CD4-positive, alpha-beta T cell treated with Interleukin-17A for 1 hour (primary cell): ENCODE data around the gene UGT2B17.
"Not testable (repeated sequence)": the region's sequence is repeated elsewhere in the genome, so short reads cannot be mapped to it uniquely, and the experiment has no call there.

Source experiments
- DNase-seq: peaks from one replicate; pipeline ENCODE4 v3.0.0-alpha.2; 2020

Gene UGT2B17

GRCh38 chr4:68576272-68577125 is at the start of gene UGT2B17:
Gene UGT2B17, minus strand, starts transcription at chr4:68576322. Its CDS starts 7,838 bp downstream, at chr4:68568484.
- no peak for DNase-seq

GRCh38 chr4:68622731-68623130 is 46.6 kb upstream of the UGT2B17 start:
- DNase-seq: not testable (repeated sequence)

DNA sequence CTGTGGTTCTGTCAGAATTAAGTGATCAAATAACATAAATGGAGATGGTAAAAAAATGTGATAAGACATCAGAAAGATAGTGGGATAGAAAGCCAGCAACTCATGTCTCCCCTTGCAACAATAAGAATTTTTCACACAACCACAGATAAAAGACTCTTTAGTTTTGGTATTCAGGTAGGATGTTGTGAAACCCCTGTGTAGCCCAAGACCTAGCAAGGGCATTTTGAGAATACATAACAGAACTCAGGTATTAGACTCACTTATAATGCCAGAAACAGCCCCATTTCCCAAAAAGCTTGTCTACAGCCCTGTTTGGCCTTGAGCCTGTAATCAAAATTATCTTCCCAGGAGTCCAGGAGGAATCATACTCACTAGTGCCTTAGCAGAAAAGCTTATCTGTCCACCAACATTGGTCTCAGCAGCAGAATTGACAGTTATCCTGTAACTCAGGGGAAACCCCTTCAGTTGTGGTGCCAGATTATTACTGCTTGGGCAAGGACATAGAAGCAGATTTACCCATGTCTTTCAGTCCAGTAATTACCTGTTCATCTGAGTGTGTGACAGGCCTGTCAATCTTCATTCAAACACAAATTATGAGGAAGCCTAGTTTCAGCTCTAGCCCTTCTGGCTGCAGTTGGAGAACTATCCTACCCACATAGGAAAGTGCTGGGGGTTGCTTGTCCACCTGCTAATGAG is 41.0 kb upstream of the UGT2B17 start:
- DNase-seq: no peak

DNA sequence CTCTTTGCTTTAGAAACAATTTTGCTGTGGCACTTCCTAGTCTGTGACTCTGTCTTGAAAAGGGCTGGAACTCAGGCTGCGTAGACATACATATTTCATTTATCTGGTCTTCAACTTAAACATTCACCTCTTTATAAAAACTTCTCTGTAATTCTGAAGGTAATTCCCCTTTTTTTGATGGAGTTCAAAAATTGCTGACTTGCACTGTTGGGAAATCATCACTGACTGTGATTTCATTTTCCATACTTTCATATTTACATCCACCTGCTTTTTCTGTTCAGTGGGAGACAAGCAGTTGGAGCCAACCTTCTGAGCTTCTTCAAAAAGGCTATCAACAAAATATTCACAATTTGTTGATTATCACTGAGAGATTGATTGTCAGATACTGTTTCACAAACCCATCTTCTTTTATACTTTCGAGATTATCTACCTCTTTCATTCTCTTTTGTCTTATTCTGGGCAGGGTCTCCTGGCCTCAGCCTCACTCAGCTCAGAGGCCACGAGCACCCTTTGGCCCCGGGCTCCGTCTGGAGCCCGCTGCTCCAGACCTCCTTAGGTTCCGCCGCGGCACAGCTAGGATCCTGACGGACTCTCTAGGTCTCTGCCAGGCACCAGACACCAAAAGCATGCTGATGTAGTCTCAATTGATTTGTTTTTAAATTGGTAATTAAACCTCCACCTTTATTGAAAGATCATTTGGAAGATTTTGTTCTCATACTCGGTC is 39.7 kb upstream of the UGT2B17 start:
- no peak for DNase-seq

GRCh38 chr4:68613752-68614151 is 37.6 kb upstream of the UGT2B17 start:
- no peak for DNase-seq

DNA sequence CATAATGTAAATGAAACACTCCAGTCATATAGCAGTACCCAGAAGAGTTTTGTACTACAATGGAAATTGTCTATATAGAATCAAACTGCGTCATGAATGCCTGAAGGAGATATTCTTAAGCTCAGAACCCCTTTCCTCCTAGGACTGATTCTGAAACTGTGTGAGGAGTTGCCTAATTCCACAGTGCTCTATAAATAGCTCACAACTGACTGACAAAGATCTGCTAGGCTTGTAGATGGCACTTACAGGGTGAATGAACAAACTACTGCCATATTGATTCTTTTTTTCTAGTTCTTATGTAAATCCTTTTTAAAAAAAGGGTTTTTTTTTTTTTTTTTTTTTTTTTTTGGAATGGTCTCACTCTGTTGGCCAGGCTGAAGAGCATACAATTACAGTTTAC is 30.1 kb upstream of the UGT2B17 start:
- no peak for DNase-seq

DNA sequence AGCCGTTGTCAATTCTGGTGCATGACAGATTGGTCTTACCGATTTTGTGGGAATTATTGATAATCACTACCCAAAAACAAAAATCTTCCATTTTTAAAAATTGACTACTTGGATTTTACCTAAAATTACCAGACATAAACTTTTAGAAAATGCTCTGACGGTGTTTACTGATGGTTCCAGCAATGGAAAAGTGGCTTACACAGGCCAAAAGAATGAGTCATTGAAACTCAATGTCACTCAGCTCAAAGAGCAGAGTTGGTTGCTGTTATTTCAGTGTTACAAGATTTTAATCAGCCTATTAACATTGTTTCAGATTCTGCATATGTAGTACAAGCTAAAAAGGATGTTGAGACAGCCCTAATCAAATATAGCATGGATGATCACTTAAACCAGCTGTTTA is 23.0 kb upstream of the UGT2B17 start:
- no peak for DNase-seq

DNA sequence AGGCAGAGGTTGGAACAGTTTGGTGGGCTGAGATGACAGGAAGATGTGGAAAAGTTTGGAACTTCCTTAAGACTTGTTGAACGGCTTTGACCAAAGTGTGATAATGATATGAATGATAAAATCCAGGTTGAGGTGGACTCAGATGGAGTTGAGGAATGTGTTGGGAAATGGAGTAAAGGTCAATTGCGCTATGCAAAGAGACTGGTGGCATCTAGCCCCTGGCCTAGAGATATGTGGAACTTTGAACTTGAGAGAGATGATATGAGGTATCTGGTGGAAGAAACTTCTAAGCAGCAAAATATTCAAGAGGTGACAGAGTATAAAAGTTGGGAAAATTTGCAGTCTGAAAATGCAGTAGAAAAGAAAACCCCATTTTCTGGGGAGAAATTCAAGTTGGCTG is 21.4 kb upstream of the UGT2B17 start:
- DNase-seq: no peak

- DNase-seq: no peak
Measured at GRCh38 chr4:68594678-68595077, 18.6 kb upstream of the UGT2B17 start.

GRCh38 chr4:68593112-68593511 is 17.0 kb upstream of the UGT2B17 start:
- no peak for DNase-seq

DNA sequence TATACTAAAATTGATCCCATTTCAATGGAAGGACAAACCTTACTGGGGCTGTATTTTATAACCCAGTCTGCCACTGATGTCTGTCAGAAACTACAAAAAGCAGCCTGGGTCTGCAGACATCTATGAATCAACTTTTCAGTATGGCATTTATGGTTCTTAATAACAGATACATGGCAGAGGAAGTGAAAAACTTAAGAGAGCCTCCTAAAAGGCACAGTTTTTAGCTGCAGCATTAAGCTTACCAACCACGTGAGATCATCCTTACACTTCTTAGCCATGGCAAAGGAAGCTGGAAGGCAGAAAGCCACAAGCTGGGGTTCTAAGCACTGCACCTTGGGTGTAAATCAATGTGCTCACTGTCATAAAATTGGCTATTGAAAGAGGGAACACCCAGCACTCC is 16.6 kb upstream of the UGT2B17 start:
- DNase-seq: no peak

DNA sequence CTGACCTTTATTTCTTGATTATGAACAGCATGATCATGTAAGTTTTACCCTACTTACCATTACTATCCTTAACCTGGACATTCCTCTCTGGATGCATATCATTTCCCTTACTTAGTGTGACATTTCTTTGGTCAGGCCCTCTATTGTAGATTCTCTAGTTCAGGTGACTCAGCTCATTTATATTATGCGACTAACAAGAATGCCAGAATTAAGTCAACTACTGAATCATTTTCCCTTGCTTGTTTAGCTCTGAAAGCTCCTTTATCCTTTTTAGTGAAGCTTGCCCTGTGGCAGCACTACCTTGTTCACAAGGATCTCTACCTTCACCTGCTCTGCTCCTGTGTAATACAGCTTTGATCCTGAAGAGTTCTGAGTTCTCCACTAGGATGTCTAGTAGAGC is 15.1 kb upstream of the UGT2B17 start:
- no peak for DNase-seq

DNA sequence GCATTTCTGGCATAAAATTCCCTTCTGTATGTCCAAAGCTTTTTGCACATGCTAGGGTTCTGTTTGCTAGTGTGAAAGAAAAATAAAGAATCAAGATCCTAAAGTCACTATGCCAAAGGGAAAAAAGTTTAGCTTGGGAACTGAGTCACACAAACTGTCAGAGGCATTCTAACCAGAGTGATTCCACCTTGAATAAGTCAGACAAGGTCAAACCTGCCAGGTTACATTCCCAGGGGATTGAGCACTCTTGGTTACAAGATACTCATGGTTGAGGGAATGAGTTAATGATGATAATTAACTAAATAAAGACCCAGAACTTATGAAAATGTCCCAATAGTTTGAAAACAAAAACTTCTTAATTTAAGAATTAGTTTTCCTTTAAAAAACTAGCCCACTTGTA is 13.7 kb upstream of the UGT2B17 start:
- DNase-seq: no peak

DNA sequence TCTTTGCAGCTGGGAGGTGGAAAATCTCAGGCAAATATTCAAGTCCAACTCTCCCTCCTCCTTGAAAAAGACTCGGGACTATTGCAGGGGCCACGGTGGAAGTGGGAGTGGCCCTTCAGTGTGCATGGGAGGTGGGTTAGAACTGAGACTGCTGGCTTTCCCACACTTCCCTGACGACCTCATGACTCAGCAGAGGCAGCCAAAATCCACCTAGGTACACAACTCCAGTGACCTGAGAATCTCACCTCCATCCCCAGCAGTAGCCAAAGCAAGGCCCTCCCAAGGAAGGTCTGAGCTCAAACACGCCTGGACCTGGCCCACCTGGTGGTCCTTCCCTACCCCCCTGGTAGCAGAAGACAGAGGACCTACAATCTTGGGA is 6.2 kb upstream of the UGT2B17 start:
- DNase-seq: no peak

GRCh38 chr4:68581383-68582338 is 5.5 kb upstream of the UGT2B17 start:
- DNase-seq: no peak

DNA sequence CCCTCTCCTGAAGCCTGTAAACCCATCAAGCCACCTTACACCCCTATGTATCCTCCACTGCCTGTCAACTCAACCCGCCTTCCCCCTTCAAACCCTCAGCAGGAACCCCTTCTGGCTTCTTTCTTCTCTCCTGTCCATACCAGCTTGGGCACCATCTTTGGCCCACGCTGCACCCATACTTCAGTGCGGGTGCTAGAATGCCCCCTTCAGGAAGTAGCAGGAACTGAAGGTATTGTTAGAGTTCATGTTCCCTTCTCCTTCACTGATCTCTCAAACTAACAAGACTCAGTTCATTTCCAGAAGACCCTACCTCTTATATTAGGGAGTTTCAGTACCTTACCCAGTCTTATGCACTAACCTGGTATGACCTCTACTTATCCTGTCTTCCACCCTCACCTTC is 1.5 kb upstream of the UGT2B17 start:
- DNase-seq: no peak

- DNase-seq: not testable (repeated sequence)
Measured at GRCh38 chr4:68575636-68576035, 486 bp downstream of the UGT2B17 start.

- DNase-seq: no peak
Measured at GRCh38 chr4:68575081-68575480, 1.0 kb downstream of the UGT2B17 start.

- DNase-seq: no peak
Measured at GRCh38 chr4:68572653-68573170, 3.4 kb downstream of the UGT2B17 start.

- DNase-seq: no peak
Measured at GRCh38 chr4:68570122-68570507, 6.0 kb downstream of the UGT2B17 start.

DNA sequence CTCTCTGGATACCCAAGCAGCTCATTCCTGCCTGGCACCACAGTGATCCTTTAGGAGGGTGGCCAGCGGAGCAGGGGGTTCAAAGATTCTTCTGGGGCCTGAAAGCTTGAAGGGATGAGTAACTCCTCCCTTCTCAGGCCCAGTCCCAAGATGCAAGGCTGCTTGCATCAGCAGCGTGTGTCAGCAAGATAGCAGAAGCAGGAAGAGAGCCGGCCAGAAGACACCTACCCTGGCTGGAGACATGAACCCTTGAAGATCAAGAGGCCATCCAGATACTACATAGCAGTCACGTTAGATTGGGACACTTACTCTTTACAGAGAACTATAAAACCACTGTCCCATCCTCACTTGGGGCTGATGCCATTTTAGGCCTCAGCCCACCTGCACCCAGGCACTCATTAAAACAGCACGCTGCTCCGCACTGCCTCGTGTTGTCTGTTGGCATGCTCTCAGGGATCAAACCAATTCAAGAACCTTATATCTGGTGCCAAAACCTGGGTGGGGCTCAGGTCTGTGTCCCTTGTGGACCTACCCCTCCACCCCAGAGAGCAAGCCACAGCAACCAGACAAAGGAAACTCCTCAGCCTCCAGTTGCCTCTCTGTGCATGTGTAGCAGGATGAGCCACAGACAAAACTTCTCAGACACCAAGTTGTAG is 6.5 kb downstream of the UGT2B17 start:
- DNase-seq: no peak

- DNase-seq: not testable (repeated sequence)
Measured at GRCh38 chr4:68569036-68569435, 7.1 kb downstream of the UGT2B17 start.
